ENCODE results near the gene PAX2.

The PAX2 gene

GRCh38 chr10:100864036-100864885 lies 118.9 kb downstream of the PAX2 start:
- DNase-seq, result no peak

- DNase-seq, result no peak
Observed at GRCh38 chr10:100864978-100865377, 119.6 kb downstream of the PAX2 start.

- no peak for DNase-seq
Observed at GRCh38 chr10:100866010-100866409, 120.6 kb downstream of the PAX2 start.

GRCh38 chr10:100866575-100867098 lies 121.3 kb downstream of the PAX2 start:
- DNase-seq, result no peak

GRCh38 chr10:100867261-100867963 lies 122.0 kb downstream of the PAX2 start:
- no peak for DNase-seq

GRCh38 chr10:100868382-100868781 lies 123.0 kb downstream of the PAX2 start:
- no peak for DNase-seq

GRCh38 chr10:100869399-100869798 lies 124.0 kb downstream of the PAX2 start:
- no peak for DNase-seq

GRCh38 chr10:100872034-100872791 lies 126.8 kb downstream of the PAX2 start:
- no peak for DNase-seq

GRCh38 chr10:100873146-100873826 lies 127.9 kb downstream of the PAX2 start:
- DNase-seq, result no peak

- DNase-seq, result no peak
Observed at GRCh38 chr10:100873827-100874326, 128.5 kb downstream of the PAX2 start.

- DNase-seq, result no peak
Observed at GRCh38 chr10:100874702-100875483, 129.5 kb downstream of the PAX2 start.

GRCh38 chr10:100875484-100876166 lies 130.2 kb downstream of the PAX2 start:
- DNase-seq, result no peak

GRCh38 chr10:100876585-100877460 lies 131.4 kb downstream of the PAX2 start:
- no peak for DNase-seq

GRCh38 chr10:100877461-100877850 lies 132.1 kb downstream of the PAX2 start:
- no peak for DNase-seq

GRCh38 chr10:100878291-100878910 lies 133.0 kb downstream of the PAX2 start:
- DNase-seq, result no peak
